ENCODE results near the gene ZMYND8.
"Not testable (repeated sequence)": the region's sequence is repeated elsewhere in the genome, so short reads cannot be mapped to it uniquely, and the experiment has no call there.

The ZMYND8 gene

GRCh38 chr20:47356526-47357295, at the start of gene ZMYND8:
ZMYND8 (minus strand) TSS chr20:47356699; CDS start chr20:47356670, 29 bp downstream.
- H3K4me3 ChIP-seq (ENCODE audit: low read length): peak within 1 kb of the TSS; percentile 92
- no peak for TF ChIP-seq ZNF274 (IDR thresholded peaks at IDR 0.05; ENCODE audit: low read depth, low read length)

- TF ChIP-seq ZNF274 (IDR thresholded peaks at IDR 0.05; ENCODE audit: low read depth, low read length): no peak
- no peak overlapping the region for H3K4me3 ChIP-seq (ENCODE audit: low read length)
These were observed 49.4 kb upstream of the ZMYND8 start for GRCh38 chr20:47405775-47406325.

- no peak overlapping the region for H3K4me3 ChIP-seq (ENCODE audit: low read length)
- no peak for TF ChIP-seq ZNF274 (IDR thresholded peaks at IDR 0.05; ENCODE audit: low read depth, low read length)
These were observed 44.2 kb upstream of the ZMYND8 start for GRCh38 chr20:47400685-47401084.

GRCh38 chr20:47397652-47398301, 41.3 kb upstream of the ZMYND8 start:
- no peak overlapping the region for H3K4me3 ChIP-seq (ENCODE audit: low read length)
- TF ChIP-seq ZNF274 (IDR thresholded peaks at IDR 0.05; ENCODE audit: low read depth, low read length): no peak

GRCh38 chr20:47396762-47397476, 40.4 kb upstream of the ZMYND8 start:
- TF ChIP-seq ZNF274 (IDR thresholded peaks at IDR 0.05; ENCODE audit: low read depth, low read length): no peak
- H3K4me3 ChIP-seq (ENCODE audit: low read length): no peak overlapping the region

GRCh38 chr20:47393796-47394514, 37.5 kb upstream of the ZMYND8 start:
- not testable (repeated sequence) for H3K4me3 ChIP-seq (ENCODE audit: low read length)

- no peak overlapping the region for H3K4me3 ChIP-seq (ENCODE audit: low read length)
- no peak for TF ChIP-seq ZNF274 (IDR thresholded peaks at IDR 0.05; ENCODE audit: low read depth, low read length)
These were observed 36.2 kb upstream of the ZMYND8 start for GRCh38 chr20:47392721-47393073.

- H3K4me3 ChIP-seq (ENCODE audit: low read length): no peak overlapping the region
- TF ChIP-seq ZNF274 (IDR thresholded peaks at IDR 0.05; ENCODE audit: low read depth, low read length): no peak
These were observed 35.7 kb upstream of the ZMYND8 start for GRCh38 chr20:47392015-47392720.

- TF ChIP-seq ZNF274 (IDR thresholded peaks at IDR 0.05; ENCODE audit: low read depth, low read length): no peak
These were observed 34.9 kb upstream of the ZMYND8 start for GRCh38 chr20:47391276-47392010.

GRCh38 chr20:47389867-47390347, 33.4 kb upstream of the ZMYND8 start:
- no peak overlapping the region for H3K4me3 ChIP-seq (ENCODE audit: low read length)
- no peak for TF ChIP-seq ZNF274 (IDR thresholded peaks at IDR 0.05; ENCODE audit: low read depth, low read length)

More at GRCh38 chr20:47391276-47392010, 34.9 kb upstream of the ZMYND8 start:
- H3K4me3 ChIP-seq (ENCODE audit: low read length): no peak overlapping the region

- H3K4me3 ChIP-seq (ENCODE audit: low read length): not testable (repeated sequence)
These were observed 29.5 kb upstream of the ZMYND8 start for GRCh38 chr20:47385968-47386367.

- H3K4me3 ChIP-seq (ENCODE audit: low read length): no peak overlapping the region
- TF ChIP-seq ZNF274 (IDR thresholded peaks at IDR 0.05; ENCODE audit: low read depth, low read length): no peak
These were observed 26.4 kb upstream of the ZMYND8 start for GRCh38 chr20:47382746-47383415.

Measured in GM08714 (cell line).